Activated T-cell treated with anti-CD3 and anti-CD28 coated beads, Interleukin-2, amount 50 U/mL, for 72 hours (primary cell): Measurements from ENCODE around the gene ADCYAP1R1. TPM values are rescaled to one million over a fixed set of nuclear protein-coding genes. Genes with fewer than 3 reads are reported as not detected.

Experiments
- ATAC-seq, 2 donors: fragments of 150-1000 bp; cut with Tn5 transposase; replicated peaks in 1 of 2; 2 replicates each; pipeline ENCODE4 v1.10.0; 2021; ENCODE audit warnings: moderate library complexity in 2 of 2, mild to moderate bottlenecking in 1 of 2
- DNase-seq, 2 donors: peaks; one replicate each; pipeline ENCODE4 v3.0.0; 2021 to 2022; ENCODE audit warnings: mixed read lengths in 1 of 2
- H3K27ac Mint-ChIP-seq: one replicate; pipeline ENCODE4 v1.8.0; 2022; ENCODE audit warnings: mild to moderate bottlenecking, moderate library complexity, mixed read lengths
- H3K27me3 Mint-ChIP-seq: one replicate; pipeline ENCODE4 v1.8.0; 2022; ENCODE audit warnings: low read depth, mixed read lengths
- H3K36me3 Mint-ChIP-seq, 2 donors: one replicate each; pipeline ENCODE4 v1.8.0; 2022; ENCODE audit warnings: mixed read lengths in 2 of 2, mild to moderate bottlenecking in 1 of 2; ENCODE audit not compliant: insufficient read depth in 2 of 2
- H3K4me1 Mint-ChIP-seq: one replicate; pipeline ENCODE4 v1.8.0; 2022; ENCODE audit warnings: low read depth, mixed read lengths
- H3K4me3 Mint-ChIP-seq, 2 donors: one replicate each; pipeline ENCODE4 v1.8.0; 2022; ENCODE audit warnings: mild to moderate bottlenecking in 2 of 2, mixed read lengths in 2 of 2, moderate library complexity in 2 of 2
- H3K9me3 Mint-ChIP-seq, 2 donors: one replicate each; pipeline ENCODE4 v1.8.0; 2022; ENCODE audit warnings: mixed read lengths in 2 of 2
- total RNA-seq, 2 donors: library from RNA; stranded (reverse); gene quantifications; one replicate each; pipeline ENCODE4 v1.2.3, GENCODE V29; 2022

Gene ADCYAP1R1
- total RNA-seq, 2 donors from 2014 or later: 0.12 TPM; not detected in 1

DNA sequence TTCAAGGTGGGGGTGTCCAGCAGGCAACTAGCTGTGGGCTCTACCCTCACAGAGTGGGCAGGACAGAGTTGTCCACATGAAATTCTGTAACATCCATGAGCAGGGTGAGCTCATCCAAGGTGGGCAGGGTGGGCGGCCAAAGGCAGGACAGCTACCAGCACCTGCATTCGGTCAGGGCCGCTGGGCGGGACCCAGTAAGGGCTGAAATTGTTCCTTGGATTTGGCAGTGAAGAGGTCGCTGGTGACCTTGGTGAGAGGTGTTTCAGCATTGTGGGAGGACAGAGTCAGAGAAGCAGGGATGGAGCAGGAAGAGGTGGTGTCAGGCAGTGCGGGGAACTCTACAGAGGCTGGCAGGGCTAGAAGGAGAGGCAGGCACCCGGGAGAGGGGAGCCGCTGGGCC lies 23.9 kb downstream of the ADCYAP1R1 start:
- ATAC-seq: no peak
- Mint-ChIP-seq H3K4me1 (no peaks in the 10 kb centered on the region), H3K9me3 (no peaks in the 10 kb centered on the region), H3K36me3 (no peaks in the 10 kb centered on the region), H3K27me3 (peaks cover 11% of the 10 kb centered on the region), H3K27ac (no peak overlapping the region), H3K4me3 (no peak overlapping the region)
- DNase-seq: no peak

DNA sequence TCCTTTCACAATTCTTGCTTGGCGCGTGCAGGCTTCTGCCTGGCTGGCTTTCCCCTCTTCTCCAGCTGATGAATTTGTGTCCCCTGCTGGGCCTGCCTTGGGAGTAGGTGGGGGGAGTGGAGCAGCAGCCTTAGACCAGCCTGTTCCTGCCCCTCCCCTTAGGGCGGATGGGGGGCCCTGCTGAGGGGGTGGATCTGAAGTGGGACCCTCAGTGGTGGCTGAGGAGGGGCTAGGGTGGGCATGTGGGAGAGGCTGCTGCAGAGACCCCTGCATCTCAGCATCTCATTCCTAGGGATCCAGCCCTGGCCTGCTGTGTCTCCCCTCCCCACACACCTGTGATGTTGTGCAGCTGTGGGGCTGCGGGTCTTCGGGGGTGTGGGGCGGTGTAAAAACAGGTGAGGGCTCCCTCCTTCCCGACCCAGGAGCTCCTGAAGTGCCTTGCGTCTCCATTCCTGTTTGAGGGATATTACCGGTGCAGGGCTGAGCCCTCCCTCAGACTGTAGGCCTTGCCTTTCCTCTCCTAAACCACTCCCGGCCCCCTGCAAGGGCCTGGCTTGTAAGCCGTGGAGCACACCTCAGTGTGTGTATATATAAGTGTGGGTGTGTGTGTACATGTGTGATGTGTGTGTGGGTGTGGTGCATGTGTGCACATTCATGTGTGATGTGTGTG lies 24.7 kb downstream of the ADCYAP1R1 start:
- DNase-seq (no peak), ATAC-seq (no peak)
- H3K27ac Mint-ChIP-seq: no peak overlapping the region
- no peaks in the 10 kb centered on the region for H3K4me1 Mint-ChIP-seq
- no peak overlapping the region for H3K4me3 Mint-ChIP-seq
- no peaks in the 10 kb centered on the region for H3K36me3 Mint-ChIP-seq
- peaks cover 18% of the 10 kb centered on the region for H3K27me3 Mint-ChIP-seq
- no peaks in the 10 kb centered on the region for H3K9me3 Mint-ChIP-seq

DNA sequence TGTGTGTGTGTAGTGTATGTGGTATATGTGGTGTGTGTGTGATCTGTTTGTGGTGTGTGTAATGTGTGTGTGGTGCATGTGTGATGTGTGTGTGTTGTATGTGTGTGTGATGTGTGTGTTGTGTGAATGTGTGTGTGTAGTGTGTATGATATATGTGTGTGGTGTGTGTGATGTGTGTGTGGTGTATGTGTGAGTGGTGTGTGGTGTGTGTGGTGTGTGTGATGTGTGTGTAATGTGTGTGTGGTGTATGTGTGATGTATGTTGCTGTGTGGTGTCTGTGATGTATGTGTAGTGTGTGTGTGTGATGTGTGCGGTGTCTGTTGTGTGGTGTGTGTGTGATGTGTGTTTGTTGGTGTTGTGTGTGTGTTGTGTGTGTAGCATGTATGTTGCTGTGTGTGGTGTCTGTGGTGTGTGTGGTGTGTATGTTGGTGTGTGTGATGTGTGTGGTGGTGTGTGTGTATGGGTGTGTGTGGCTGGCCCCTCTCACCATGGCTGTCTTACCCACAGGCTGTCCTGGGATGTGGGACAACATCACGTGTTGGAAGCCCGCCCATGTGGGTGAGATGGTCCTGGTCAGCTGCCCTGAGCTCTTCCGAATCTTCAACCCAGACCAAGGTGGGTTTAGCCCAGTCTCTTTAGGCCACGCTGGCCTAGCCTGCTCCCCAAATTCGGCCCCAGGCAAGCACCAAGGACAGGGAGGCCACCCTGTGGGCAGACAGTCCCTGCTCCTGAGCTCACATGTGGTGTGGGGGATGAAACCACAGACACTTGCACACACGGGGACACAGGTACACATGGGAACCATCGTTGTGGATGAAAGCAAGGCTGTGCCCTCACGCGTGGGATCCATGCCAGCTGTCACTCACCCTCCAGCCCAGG lies 25.6 kb downstream of the ADCYAP1R1 start:
- DNase-seq (no peak), ATAC-seq (no peak)
- H3K36me3 Mint-ChIP-seq: no peaks in the 10 kb centered on the region
- H3K4me3 Mint-ChIP-seq: no peak overlapping the region
- peaks cover 28% of the 10 kb centered on the region for H3K27me3 Mint-ChIP-seq
- no peaks in the 10 kb centered on the region for H3K4me1 Mint-ChIP-seq
- H3K27ac Mint-ChIP-seq: no peak overlapping the region
- no peaks in the 10 kb centered on the region for H3K9me3 Mint-ChIP-seq

DNA sequence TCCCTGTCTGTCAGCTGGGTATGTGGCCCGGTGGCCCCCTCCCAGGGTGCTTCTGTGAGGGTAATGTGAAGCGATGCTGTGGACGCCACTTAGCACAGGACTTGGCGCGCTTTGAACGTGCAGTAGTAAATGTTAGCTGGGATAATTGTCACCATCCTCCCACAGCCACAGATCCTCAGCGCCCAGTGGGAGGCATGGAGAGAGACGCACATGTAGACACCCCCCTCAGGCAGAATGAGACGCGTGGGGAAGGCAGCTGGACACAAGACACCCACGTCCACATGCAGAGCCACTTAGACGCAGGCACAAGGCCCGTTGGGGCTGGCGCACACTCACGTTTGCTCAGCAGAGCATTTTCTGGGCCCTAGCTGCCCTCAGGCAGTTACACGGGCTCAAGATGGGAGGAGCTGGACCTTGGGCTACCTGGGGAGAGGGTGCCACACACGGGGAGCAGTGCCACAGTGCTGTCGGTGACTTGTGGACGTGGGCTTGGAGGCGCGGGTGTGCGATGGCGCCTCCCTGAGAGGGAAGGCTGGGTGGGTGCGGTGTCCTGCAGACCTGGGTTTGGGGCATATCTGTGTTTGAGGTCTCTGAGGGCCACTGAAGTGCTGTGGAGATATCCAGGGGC lies 26.4 kb downstream of the ADCYAP1R1 start:
- H3K4me1 Mint-ChIP-seq: no peaks in the 10 kb centered on the region
- no peaks in the 10 kb centered on the region for H3K36me3 Mint-ChIP-seq
- H3K27ac Mint-ChIP-seq: no peak overlapping the region
- ATAC-seq: no peak
- no peak for DNase-seq
- H3K4me3 Mint-ChIP-seq: no peak overlapping the region
- H3K27me3 Mint-ChIP-seq: peaks cover 35% of the 10 kb centered on the region
- no peaks in the 10 kb centered on the region for H3K9me3 Mint-ChIP-seq

DNA sequence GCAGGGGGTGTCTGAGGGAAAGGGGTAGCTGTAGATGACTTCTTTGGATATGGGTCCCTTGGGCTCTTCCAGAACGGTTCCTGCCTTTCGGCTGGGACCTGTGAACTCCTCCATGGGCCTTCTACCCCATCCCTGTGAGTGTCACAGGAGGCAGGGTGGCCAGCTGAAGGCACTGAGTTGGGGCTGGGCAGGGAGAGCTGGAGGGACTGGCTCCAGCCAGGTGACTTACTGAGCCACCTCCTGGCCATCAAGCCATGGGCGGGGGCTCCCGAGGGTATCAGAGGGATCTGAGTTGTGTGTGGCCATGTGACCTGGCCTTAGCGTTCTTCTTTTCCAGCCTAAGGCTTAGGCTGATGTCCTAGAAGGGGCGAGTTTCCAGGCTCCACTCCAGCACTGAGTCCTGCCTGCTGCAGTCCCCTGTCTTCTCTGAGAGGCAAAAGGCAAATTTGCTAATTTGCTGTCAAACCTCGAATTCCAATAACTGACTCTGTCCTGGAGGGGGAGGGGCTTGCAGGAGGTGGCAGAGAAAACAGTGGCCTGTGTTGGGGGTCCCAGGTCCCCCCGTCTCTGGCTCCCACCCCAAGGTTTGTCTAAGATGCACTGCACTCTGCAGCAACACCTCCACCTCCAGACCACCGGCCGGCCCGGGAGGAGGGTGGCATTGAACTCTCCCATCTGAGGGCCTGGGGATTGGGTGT lies 27.2 kb downstream of the ADCYAP1R1 start:
- no peak overlapping the region for H3K4me3 Mint-ChIP-seq
- peaks cover 36% of the 10 kb centered on the region for H3K27me3 Mint-ChIP-seq
- H3K9me3 Mint-ChIP-seq: no peaks in the 10 kb centered on the region
- H3K27ac Mint-ChIP-seq: no peak overlapping the region
- H3K4me1 Mint-ChIP-seq: no peaks in the 10 kb centered on the region
- no peaks in the 10 kb centered on the region for H3K36me3 Mint-ChIP-seq
- ATAC-seq (no peak), DNase-seq (no peak)

DNA sequence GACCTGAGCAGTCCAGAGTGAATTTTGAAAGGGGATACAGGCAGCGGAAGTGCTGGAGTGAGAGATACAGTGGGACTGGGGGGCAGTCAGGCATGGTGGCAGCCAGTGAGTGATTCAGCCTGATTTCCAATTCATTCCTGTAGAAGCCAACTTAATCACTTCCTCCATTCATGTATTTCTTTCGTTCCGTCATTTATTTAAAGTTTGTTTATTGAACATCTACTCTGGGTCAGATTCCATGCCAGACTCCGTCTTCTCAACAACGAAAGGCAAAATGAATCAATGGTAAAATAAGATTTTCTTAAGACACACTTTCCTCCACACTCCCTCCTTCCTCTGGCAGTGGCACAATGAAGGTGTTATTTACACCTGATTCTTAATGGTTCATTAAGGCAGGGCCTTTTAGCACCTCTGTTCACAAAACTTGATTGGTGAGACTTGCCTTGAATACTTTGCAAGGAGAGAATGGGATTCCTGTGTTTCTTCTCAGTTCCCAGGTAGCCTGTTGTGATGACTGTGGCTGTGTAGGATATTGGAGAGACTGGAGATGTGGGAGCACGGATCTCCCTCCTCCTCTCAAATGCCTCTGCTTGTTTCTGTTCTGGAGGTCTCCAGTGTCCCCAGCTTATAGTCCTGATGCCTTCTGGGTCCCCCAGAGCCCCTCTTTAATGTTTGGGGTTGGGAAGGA lies 27.9 kb downstream of the ADCYAP1R1 start:
- Mint-ChIP-seq H3K36me3 (no peaks in the 10 kb centered on the region), H3K27me3 (peaks cover 36% of the 10 kb centered on the region), H3K27ac (no peak overlapping the region), H3K4me3 (no peak overlapping the region), H3K9me3 (no peaks in the 10 kb centered on the region), H3K4me1 (no peaks in the 10 kb centered on the region)
- ATAC-seq: no peak
- no peak for DNase-seq

DNA sequence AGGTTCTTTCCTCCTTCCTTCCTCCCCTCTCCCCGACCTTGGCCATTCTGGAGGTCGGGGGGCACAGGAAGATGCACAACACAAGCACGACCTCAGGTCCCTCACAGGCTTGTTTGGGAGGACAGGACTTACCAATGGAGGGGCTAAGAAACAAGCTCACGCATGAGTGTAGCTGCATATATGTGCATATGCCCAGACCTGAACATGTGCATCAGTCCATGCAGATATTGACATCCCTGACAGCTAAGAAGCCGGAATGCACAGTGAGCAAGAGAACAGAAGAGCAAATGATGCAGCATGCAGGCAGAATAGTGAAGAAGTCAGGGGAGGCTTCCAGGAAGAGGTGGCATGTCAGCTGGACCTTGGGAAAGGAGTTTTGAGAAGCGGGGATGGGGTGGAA lies 28.7 kb downstream of the ADCYAP1R1 start:
- Mint-ChIP-seq H3K27me3 (peaks cover 33% of the 10 kb centered on the region), H3K9me3 (no peaks in the 10 kb centered on the region), H3K36me3 (no peaks in the 10 kb centered on the region), H3K27ac (no peak overlapping the region), H3K4me3 (no peak overlapping the region), H3K4me1 (no peaks in the 10 kb centered on the region)
- DNase-seq (no peak), ATAC-seq (no peak)

DNA sequence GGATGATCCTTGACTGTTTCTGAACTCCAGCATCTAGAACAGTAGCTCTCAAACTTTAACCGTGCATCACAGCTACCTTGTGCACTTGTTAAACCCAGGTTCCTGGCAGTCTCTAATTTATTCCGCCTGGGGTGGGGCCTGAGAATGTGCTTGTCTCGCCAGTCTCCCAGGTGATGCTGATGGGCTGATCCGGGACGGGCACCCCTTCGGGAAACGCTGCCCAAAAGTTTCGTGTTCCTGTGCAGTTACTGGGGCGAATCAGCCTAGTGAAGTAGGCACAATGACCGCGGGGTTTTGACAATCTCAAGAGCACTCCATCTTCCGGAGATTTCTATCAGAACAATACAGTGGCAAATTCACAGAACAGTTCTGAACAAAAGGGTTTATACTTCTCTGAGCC lies 29.9 kb downstream of the ADCYAP1R1 start:
- Mint-ChIP-seq H3K4me3 (no peak overlapping the region), H3K36me3 (no peaks in the 10 kb centered on the region), H3K27me3 (peaks cover 31% of the 10 kb centered on the region), H3K27ac (no peak overlapping the region), H3K4me1 (no peaks in the 10 kb centered on the region), H3K9me3 (no peaks in the 10 kb centered on the region)
- ATAC-seq: no peak
- DNase-seq: no peak

DNA sequence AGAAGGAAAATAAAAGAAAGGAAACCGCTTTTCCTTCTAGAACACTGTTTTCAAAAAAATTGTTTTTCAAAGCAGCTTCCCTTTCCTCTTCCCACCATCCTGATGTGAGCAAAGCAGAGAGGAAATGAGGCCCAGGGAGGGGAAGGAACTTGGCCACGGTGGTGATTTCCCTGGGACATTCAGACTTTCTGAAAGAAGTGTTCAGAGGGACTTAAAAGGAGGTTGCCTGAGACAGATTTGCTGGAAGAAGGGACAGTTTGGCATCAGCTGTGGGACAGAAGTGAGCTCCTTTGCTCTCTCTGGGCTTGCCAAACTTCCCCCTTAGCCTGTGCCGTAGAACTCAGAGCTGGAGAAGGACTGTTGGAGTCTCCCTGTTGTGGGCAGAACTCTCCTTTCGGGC lies 30.3 kb downstream of the ADCYAP1R1 start:
- ATAC-seq (no peak), DNase-seq (no peak)
- Mint-ChIP-seq H3K36me3 (no peaks in the 10 kb centered on the region), H3K27me3 (peaks cover 31% of the 10 kb centered on the region), H3K27ac (no peak overlapping the region), H3K4me1 (no peaks in the 10 kb centered on the region), H3K9me3 (no peaks in the 10 kb centered on the region), H3K4me3 (no peak overlapping the region)

DNA sequence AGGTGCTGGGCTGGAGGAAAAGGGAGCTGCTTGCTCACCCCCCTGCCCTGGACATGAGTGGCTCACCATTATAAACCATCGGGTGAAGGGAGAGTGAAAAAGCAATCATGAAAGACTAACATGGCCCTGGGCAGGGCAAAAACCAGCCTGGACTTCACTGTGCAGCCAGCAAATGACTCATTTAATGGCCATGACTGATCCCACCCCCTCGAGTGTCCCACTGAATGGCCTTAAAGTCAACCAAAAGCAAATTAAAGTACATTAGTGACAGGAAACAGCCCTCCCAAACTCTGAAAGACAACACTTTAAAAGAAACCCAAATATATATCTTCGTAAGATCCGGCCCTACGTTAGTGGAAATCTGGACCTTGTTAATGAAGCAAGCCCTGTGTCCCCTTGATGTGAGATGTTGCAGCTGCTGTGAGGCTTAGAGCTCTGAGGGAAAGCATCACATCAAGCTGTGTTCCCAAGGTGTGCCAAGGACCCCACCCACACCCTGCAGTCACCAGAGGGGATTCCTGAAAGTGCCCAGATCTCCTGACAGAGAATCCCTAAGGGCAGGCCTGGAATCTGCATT lies 31.2 kb downstream of the ADCYAP1R1 start:
- H3K9me3 Mint-ChIP-seq: no peaks in the 10 kb centered on the region
- no peak overlapping the region for H3K27ac Mint-ChIP-seq
- H3K4me1 Mint-ChIP-seq: no peaks in the 10 kb centered on the region
- H3K27me3 Mint-ChIP-seq: peaks cover 31% of the 10 kb centered on the region
- no peaks in the 10 kb centered on the region for H3K36me3 Mint-ChIP-seq
- ATAC-seq (no peak), DNase-seq (no peak)
- no peak overlapping the region for H3K4me3 Mint-ChIP-seq

DNA sequence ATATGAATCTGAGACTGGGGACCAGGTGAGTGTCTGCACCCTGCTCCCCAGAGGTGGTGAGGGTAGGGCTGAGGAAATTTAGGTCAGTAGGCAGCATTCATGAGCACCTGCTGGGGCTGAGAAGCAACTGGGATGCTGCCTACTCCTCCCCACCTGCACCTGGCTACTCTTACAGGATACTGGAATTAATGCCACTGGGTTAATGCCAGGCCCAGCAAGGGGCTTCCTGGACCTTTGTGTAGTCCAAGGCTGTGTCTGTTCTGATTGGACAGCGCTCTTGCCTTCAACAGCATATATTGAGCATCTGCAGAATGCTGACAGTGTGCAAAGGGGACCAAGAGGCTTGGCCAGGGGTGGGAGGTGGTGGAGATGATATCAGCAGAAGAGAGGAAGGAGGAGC lies 32.1 kb downstream of the ADCYAP1R1 start:
- no peak for DNase-seq
- Mint-ChIP-seq H3K27me3 (peaks cover 31% of the 10 kb centered on the region), H3K36me3 (no peaks in the 10 kb centered on the region), H3K9me3 (no peaks in the 10 kb centered on the region), H3K4me1 (no peaks in the 10 kb centered on the region), H3K27ac (no peak overlapping the region), H3K4me3 (no peak overlapping the region)
- ATAC-seq: no peak

DNA sequence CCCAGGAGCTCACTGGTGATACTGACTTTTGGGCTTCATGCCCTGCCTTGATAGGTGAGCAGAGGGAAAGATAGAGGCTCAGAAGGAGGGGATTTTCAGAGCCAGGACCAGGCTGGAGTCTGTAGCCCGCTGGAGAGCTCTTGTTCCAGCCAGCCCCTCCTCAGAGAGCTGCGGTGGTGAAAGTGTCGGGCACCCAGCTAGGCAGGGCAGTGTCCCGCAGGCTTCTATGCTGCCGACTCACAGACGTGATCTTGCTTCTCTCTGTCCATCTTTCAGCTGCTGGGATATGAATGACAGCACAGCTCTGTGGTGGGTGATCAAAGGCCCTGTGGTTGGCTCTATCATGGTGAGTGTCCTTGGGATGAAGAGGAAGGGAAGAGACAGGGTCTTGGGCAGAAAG lies 35.2 kb downstream of the ADCYAP1R1 start:
- ATAC-seq: no peak
- H3K4me1 Mint-ChIP-seq: no peaks in the 10 kb centered on the region
- no peak overlapping the region for H3K27ac Mint-ChIP-seq
- H3K36me3 Mint-ChIP-seq: no peaks in the 10 kb centered on the region
- no peak for DNase-seq
- no peak overlapping the region for H3K4me3 Mint-ChIP-seq
- peaks cover 19% of the 10 kb centered on the region for H3K27me3 Mint-ChIP-seq
- H3K9me3 Mint-ChIP-seq: no peaks in the 10 kb centered on the region
